GM12878 (cell line): ENCODE data around the gene RGS19. TPM values are rescaled to one million over a fixed set of nuclear protein-coding genes. Genes with fewer than 3 reads are reported as not detected.

Experiments
- ASH2L ChIP-seq: fragments of 300-600, 200-600 bp; sonication (generic); IDR thresholded peaks from 2 replicates; pipeline ENCODE4 v1.6.1; 2017; ENCODE audit warnings: low read depth, mild to moderate bottlenecking, borderline replicate concordance
- CEBPB ChIP-seq, 2 experiments: fragments of 150-350 bp in 1 of 2; IDR thresholded peaks; 2 replicates each; pipeline ENCODE4 v1.6.1; 2012 to 2014; ENCODE audit warnings: low read depth in 2 of 2, low read length in 2 of 2, borderline replicate concordance in 1 of 2, inconsistent platforms in 1 of 2
- IRF4 ChIP-seq: IDR thresholded peaks from 2 replicates; pipeline ENCODE4 v1.6.1; 2011; ENCODE audit warnings: low read depth, low read length
- KLF5 ChIP-seq: fragments of 450-650 bp; IDR thresholded peaks from 2 replicates; pipeline ENCODE4 v1.6.1; 2014; ENCODE audit warnings: mild to moderate bottlenecking; ENCODE audit not compliant: partially characterized antibody
- POLR2AphosphoS5 ChIP-seq: IDR thresholded peaks from 2 replicates; pipeline ENCODE4 v1.6.1; 2011; ENCODE audit warnings: mild to moderate bottlenecking, low read length, inconsistent platforms
- POU2F2 ChIP-seq: IDR thresholded peaks from 3 replicates; pipeline ENCODE4 v1.6.1; 2011; ENCODE audit warnings: low read depth, mild to moderate bottlenecking, low read length, borderline replicate concordance
- TCF7 ChIP-seq: IDR thresholded peaks from 2 replicates; pipeline ENCODE4 v1.6.1; 2014; ENCODE audit warnings: antibody characterized with exemption, borderline replicate concordance
- ZNF622 ChIP-seq: fragments of 450-650 bp; IDR thresholded peaks from 2 replicates; pipeline ENCODE4 v1.6.1; 2017; ENCODE audit warnings: mild to moderate bottlenecking, inconsistent platforms
- polyA plus RNA-seq, 11 experiments: library from polyadenylated mRNA; depleted of rRNA in 4 of 11; unstranded in 6 of 11; stranded (reverse) in 5 of 11; fragments of >200 nt; fragmentation: Nextera tagmentation in 4 of 11; fragmentation: Illumina TruSeq in 1 of 11; extraction: Ambion mirVana in 4 of 11; extraction: Trizol in 1 of 11; gene quantifications; 1 replicate in 1 of 11; 2 replicates in 10 of 11; pipeline versions ENCODE4 v1.2.1 to v1.2.3, GENCODE V29; 2011 to 2016; ENCODE audit warnings: inconsistent platforms in 2 of 11, missing spikeins in 2 of 11, low read depth in 1 of 11
- total RNA-seq, 4 experiments: library from RNA; depleted of rRNA in 3 of 4; stranded (reverse); fragments of >200 nt in 3 of 4; fragmentation: Illumina TruSeq in 1 of 4; extraction: Trizol in 1 of 4; gene quantifications; 2 replicates each; pipeline versions ENCODE4 v1.2.1 to v1.2.3, GENCODE V29; 2013 to 2021
- TF ChIP-seq, protein P1 (sequence below): fragments of 450-650 bp; formaldehyde crosslinking; IDR thresholded peaks from 2 replicates; pipeline ENCODE4 v1.5.0; 2022; ENCODE audit warnings: mild to moderate bottlenecking, missing genetic modification characterization
- TF ChIP-seq, protein P2 (sequence below): IDR thresholded peaks from 2 replicates; pipeline ENCODE4 v1.6.1; 2012; ENCODE audit warnings: low read depth, low read length, improper control_type of control experiment
- TF ChIP-seq, protein P3 (sequence below): IDR thresholded peaks from 2 replicates; pipeline ENCODE4 v1.6.1; 2011; ENCODE audit warnings: low read depth, low read length, improper control_type of control experiment, borderline replicate concordance
- TF ChIP-seq, protein P4 (sequence below): IDR thresholded peaks from 2 replicates; pipeline ENCODE4 v1.6.1; 2012; ENCODE audit warnings: mild to moderate bottlenecking, low read depth, low read length
- TF ChIP-seq, protein P5 (sequence below): fragments of 450-650 bp; IDR thresholded peaks from 2 replicates; pipeline ENCODE4 v1.6.1; 2017; ENCODE audit warnings: mild to moderate bottlenecking
- TF ChIP-seq, protein P6 (sequence below): IDR thresholded peaks from 2 replicates; pipeline ENCODE4 v1.6.1; 2012; ENCODE audit warnings: low read depth, low read length, improper control_type of control experiment
- TF ChIP-seq, protein P7 (sequence below): fragments of 450-650 bp; IDR thresholded peaks from 2 replicates; pipeline ENCODE4 v1.6.1; 2018; ENCODE audit warnings: borderline replicate concordance, mild to moderate bottlenecking; ENCODE audit not compliant: partially characterized antibody

Gene RGS19
- total and polyA plus RNA-seq, 10 of the 15 experiments (the other 5 are each of a cell fraction or from before 2014, with no cell fraction given) = 0.82 to 62.4 (median 39.8) TPM

DNA sequence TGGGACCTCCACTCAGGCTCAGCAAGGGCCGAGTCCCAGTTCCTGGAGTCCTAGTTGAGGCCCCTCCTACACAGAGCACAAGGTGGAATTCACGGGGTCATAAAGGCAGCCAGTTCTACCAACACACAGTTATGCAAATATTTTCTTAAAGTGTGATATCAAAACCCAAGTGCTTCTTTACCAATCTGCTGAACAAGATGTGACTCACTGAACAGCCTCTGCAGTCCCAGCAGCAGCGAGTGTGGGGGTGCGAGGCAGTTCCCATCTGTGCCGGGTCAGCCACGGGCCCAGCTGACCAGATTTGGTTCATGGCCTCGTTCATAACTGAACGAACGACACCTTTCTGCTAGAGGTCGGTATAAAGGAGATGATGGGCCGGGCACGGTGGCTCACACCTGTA lies 20.8 kb downstream of the RGS19 start (continued):
- TF ChIP-seq, protein P1, sequence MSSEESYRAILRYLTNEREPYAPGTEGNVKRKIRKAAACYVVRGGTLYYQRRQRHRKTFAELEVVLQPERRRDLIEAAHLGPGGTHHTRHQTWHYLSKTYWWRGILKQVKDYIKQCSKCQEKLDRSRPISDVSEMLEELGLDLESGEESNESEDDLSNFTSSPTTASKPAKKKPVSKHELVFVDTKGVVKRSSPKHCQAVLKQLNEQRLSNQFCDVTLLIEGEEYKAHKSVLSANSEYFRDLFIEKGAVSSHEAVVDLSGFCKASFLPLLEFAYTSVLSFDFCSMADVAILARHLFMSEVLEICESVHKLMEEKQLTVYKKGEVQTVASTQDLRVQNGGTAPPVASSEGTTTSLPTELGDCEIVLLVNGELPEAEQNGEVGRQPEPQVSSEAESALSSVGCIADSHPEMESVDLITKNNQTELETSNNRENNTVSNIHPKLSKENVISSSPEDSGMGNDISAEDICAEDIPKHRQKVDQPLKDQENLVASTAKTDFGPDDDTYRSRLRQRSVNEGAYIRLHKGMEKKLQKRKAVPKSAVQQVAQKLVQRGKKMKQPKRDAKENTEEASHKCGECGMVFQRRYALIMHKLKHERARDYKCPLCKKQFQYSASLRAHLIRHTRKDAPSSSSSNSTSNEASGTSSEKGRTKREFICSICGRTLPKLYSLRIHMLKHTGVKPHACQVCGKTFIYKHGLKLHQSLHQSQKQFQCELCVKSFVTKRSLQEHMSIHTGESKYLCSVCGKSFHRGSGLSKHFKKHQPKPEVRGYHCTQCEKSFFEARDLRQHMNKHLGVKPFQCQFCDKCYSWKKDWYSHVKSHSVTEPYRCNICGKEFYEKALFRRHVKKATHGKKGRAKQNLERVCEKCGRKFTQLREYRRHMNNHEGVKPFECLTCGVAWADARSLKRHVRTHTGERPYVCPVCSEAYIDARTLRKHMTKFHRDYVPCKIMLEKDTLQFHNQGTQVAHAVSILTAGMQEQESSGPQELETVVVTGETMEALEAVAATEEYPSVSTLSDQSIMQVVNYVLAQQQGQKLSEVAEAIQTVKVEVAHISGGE (CRISPR knock-in tag) = no peak
- TF ChIP-seq POU2F2 = peak; percentile 96; the same call in 2 of the 3 replicates
- TF ChIP-seq, protein P2, sequence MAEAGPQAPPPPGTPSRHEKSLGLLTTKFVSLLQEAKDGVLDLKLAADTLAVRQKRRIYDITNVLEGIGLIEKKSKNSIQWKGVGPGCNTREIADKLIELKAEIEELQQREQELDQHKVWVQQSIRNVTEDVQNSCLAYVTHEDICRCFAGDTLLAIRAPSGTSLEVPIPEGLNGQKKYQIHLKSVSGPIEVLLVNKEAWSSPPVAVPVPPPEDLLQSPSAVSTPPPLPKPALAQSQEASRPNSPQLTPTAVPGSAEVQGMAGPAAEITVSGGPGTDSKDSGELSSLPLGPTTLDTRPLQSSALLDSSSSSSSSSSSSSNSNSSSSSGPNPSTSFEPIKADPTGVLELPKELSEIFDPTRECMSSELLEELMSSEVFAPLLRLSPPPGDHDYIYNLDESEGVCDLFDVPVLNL = no peak
- no peak for TF ChIP-seq POLR2AphosphoS5
- TF ChIP-seq, protein P3, sequence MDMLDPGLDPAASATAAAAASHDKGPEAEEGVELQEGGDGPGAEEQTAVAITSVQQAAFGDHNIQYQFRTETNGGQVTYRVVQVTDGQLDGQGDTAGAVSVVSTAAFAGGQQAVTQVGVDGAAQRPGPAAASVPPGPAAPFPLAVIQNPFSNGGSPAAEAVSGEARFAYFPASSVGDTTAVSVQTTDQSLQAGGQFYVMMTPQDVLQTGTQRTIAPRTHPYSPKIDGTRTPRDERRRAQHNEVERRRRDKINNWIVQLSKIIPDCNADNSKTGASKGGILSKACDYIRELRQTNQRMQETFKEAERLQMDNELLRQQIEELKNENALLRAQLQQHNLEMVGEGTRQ = no peak
- TF ChIP-seq ASH2L = no peak
- no peak for TF ChIP-seq CEBPB (IDR thresholded peaks at IDR 0.05; ENCODE audit: borderline replicate concordance in 1 of 2, low read depth in 2 of 2, low read length in 2 of 2)
- no peak for TF ChIP-seq IRF4
- TF ChIP-seq, protein P4, sequence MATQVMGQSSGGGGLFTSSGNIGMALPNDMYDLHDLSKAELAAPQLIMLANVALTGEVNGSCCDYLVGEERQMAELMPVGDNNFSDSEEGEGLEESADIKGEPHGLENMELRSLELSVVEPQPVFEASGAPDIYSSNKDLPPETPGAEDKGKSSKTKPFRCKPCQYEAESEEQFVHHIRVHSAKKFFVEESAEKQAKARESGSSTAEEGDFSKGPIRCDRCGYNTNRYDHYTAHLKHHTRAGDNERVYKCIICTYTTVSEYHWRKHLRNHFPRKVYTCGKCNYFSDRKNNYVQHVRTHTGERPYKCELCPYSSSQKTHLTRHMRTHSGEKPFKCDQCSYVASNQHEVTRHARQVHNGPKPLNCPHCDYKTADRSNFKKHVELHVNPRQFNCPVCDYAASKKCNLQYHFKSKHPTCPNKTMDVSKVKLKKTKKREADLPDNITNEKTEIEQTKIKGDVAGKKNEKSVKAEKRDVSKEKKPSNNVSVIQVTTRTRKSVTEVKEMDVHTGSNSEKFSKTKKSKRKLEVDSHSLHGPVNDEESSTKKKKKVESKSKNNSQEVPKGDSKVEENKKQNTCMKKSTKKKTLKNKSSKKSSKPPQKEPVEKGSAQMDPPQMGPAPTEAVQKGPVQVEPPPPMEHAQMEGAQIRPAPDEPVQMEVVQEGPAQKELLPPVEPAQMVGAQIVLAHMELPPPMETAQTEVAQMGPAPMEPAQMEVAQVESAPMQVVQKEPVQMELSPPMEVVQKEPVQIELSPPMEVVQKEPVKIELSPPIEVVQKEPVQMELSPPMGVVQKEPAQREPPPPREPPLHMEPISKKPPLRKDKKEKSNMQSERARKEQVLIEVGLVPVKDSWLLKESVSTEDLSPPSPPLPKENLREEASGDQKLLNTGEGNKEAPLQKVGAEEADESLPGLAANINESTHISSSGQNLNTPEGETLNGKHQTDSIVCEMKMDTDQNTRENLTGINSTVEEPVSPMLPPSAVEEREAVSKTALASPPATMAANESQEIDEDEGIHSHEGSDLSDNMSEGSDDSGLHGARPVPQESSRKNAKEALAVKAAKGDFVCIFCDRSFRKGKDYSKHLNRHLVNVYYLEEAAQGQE = no peak
- no peak for TF ChIP-seq TCF7
- TF ChIP-seq, protein P5, sequence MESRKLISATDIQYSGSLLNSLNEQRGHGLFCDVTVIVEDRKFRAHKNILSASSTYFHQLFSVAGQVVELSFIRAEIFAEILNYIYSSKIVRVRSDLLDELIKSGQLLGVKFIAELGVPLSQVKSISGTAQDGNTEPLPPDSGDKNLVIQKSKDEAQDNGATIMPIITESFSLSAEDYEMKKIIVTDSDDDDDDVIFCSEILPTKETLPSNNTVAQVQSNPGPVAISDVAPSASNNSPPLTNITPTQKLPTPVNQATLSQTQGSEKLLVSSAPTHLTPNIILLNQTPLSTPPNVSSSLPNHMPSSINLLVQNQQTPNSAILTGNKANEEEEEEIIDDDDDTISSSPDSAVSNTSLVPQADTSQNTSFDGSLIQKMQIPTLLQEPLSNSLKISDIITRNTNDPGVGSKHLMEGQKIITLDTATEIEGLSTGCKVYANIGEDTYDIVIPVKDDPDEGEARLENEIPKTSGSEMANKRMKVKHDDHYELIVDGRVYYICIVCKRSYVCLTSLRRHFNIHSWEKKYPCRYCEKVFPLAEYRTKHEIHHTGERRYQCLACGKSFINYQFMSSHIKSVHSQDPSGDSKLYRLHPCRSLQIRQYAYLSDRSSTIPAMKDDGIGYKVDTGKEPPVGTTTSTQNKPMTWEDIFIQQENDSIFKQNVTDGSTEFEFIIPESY = no peak
- TF ChIP-seq, protein P6, sequence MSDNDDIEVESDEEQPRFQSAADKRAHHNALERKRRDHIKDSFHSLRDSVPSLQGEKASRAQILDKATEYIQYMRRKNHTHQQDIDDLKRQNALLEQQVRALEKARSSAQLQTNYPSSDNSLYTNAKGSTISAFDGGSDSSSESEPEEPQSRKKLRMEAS = no peak
- no peak for TF ChIP-seq KLF5
- TF ChIP-seq ZNF622 = no peak
- TF ChIP-seq, protein P7, sequence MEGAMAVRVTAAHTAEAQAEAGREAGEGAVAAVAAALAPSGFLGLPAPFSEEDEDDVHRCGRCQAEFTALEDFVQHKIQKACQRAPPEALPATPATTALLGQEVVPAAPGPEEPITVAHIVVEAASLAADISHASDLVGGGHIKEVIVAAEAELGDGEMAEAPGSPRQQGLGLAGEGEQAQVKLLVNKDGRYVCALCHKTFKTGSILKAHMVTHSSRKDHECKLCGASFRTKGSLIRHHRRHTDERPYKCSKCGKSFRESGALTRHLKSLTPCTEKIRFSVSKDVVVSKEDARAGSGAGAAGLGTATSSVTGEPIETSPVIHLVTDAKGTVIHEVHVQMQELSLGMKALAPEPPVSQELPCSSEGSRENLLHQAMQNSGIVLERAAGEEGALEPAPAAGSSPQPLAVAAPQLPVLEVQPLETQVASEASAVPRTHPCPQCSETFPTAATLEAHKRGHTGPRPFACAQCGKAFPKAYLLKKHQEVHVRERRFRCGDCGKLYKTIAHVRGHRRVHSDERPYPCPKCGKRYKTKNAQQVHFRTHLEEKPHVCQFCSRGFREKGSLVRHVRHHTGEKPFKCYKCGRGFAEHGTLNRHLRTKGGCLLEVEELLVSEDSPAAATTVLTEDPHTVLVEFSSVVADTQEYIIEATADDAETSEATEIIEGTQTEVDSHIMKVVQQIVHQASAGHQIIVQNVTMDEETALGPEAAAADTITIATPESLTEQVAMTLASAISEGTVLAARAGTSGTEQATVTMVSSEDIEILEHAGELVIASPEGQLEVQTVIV = no peak
